ENCODE results near the gene BACH2.

Gene BACH2

GRCh38 chr6:90025523-90026061, 271.1 kb downstream of the BACH2 start:
- DNase-seq = no peak

- DNase-seq = no peak
Measured at GRCh38 chr6:90024633-90025032, 272.0 kb downstream of the BACH2 start.

DNA sequence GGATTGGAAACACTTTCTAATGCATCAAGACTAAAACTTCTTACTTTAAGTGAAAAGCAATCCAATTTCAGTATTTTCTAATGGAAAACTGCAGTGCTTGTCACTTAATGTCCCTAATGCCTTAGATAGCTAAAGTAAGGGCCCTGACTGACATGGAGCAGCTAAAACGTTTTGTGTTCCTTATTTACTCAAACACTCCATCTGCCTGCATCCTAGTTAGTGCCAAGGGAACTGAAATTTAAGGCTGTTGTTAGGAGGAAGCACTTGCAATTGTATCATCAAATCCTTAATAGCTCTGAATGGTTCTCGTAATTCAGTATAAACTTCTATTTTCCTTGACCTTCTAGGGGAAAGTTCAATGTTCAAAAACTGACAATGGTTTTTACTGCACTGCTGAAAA, 274.9 kb downstream of the BACH2 start:
- DNase-seq = no peak

- DNase-seq = no peak
Measured at GRCh38 chr6:90020746-90021145, 275.9 kb downstream of the BACH2 start.

GRCh38 chr6:90019216-90019615, 277.4 kb downstream of the BACH2 start:
- DNase-seq = no peak

GRCh38 chr6:90015883-90016282, 280.8 kb downstream of the BACH2 start:
- no peak for DNase-seq

DNA sequence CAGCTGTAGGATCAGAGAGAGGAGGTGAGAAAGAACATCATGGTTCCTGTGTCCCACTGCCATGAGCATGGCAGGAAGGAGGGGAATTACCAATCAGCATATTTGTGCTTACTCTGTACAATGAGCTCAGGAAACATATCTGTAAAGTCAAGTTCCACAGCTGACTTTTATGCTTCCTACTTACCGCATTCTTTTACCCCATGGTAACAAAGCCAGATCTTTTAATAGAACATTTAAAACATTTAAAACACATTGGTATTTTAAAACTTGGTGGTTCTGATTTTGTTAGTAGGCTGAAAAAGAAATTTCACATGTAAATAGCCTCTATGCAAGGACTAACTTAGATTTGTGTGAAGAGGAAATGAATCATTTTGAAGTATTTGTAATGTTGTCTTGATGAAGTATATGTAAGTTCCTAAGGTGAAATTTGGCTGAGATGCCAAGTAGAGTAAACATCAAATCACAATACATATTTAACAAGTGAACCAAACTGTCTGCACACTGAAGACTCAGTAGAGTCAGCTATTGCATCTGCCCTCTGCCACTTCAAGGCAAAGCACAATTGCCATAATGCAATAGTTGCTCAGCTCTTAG, 287.6 kb downstream of the BACH2 start:
- no peak for DNase-seq

DNA sequence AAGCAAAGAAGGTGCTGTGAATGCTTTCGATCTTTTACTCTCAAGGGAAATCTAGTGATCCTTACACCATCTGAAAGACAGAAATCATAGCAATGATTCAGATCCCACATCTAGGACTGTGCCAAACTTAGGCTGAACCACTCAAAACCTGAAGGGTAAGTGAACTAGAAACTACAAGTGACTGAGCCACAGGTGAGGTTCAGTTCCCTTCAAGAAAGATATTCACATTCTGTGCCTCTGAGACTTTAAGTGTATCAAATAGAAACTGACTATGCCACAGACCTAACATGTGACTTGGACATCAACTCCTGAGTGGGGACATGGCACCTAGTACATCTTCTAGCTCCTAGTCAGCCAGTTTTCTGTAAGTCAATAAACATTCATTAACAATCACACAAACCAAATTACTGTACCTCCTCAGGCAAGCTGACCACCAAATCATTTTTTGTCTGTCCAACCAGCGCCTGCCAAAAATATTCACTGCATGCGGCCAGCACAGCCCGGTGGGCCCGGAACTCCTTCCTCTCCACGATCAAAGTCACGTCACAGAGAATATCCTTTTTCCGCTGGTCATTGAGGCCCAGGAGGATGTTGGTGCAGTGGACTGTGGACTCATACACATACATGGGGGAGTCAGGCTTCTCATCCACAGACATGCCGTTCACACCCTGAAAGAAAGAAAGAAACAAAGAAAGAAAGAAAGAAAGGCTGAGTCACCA, 288.3 kb downstream of the BACH2 start:
- no peak for DNase-seq

- DNase-seq = no peak
Measured at GRCh38 chr6:90005048-90005827, 291.4 kb downstream of the BACH2 start.

GRCh38 chr6:90004511-90004910, 292.1 kb downstream of the BACH2 start:
- no peak for DNase-seq

DNA sequence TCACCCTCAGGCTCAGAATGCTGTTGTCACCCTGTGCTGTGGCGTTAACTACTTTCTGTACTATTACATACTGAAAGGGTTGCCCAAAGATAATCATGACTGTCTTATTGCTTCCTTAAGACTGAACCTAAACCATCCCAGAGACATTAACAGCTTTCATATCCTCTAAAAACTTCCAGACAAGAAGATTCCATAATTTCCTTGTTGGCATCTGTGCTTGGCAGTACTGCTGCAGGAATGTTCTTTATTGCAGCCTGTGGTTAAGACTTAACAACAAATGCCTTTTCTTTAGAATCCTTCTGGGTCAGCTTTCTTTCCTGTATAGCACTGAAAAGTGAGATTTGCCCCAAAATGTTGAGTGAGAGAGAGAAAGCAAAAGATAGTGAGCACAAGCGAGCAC, 292.7 kb downstream of the BACH2 start:
- no peak for DNase-seq

- DNase-seq = no peak
Measured at GRCh38 chr6:90003069-90003795, 293.4 kb downstream of the BACH2 start.

DNA sequence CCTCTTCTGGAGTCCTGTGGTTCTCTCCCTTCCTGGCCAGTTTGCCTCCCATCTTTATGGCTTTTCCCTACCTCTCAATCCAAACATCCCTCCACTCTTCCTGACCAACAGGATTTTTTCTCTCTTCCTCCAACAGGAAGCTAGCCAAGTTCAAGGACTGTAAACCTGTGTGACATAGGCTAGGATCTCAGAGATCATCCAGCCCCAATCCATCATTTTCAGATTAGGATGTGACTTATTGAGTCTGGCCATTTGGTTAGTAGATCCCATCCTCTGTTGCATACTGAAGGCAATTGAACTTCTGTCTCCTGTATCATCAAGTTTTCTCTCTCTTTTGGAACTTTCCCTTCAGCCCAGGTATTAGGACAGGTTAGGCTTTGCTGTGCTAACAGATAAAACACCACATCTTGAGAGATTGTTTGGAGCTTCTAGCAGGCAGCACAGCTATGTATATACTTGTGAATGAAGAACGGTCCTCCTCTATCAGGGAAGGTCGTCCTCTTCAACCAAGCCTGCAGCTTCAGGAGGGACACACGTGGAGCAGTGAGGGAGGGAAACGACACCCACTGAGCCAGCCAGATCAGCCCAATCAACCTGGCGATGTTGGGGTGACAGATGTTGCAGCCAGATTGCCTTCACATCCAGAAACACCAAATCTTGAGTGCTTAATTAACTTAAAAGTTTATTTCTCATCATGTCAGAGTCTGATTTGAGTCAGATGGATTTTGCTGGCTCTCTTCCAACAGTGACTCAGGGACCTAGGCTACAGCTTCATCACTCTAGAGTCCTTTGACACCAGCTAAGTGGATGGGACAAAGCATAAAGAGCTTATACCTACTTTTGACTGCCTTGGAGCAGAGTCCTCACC, 295.5 kb downstream of the BACH2 start:
- DNase-seq = no peak

- DNase-seq = no peak
Measured at GRCh38 chr6:89999945-90000825, 296.5 kb downstream of the BACH2 start.

DNA sequence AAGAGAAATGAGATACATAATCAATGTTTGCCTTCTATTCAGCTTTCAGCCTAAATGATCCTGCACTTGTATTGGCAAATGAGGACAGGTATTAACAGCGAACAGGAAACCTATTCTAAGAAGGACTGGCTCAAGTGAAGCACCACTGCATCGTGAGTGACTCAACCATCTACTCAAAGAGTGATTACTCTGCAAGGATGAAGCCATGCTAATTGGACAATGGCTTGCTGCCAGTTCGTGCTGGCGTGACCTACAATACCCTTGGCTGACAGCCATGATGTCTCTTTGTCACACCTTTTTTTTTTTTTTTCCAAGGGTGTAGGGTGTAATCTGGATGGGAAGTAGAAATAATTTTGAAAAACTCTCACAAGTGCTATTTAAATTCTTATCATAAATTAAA, 297.5 kb downstream of the BACH2 start:
- no peak for DNase-seq

DNA sequence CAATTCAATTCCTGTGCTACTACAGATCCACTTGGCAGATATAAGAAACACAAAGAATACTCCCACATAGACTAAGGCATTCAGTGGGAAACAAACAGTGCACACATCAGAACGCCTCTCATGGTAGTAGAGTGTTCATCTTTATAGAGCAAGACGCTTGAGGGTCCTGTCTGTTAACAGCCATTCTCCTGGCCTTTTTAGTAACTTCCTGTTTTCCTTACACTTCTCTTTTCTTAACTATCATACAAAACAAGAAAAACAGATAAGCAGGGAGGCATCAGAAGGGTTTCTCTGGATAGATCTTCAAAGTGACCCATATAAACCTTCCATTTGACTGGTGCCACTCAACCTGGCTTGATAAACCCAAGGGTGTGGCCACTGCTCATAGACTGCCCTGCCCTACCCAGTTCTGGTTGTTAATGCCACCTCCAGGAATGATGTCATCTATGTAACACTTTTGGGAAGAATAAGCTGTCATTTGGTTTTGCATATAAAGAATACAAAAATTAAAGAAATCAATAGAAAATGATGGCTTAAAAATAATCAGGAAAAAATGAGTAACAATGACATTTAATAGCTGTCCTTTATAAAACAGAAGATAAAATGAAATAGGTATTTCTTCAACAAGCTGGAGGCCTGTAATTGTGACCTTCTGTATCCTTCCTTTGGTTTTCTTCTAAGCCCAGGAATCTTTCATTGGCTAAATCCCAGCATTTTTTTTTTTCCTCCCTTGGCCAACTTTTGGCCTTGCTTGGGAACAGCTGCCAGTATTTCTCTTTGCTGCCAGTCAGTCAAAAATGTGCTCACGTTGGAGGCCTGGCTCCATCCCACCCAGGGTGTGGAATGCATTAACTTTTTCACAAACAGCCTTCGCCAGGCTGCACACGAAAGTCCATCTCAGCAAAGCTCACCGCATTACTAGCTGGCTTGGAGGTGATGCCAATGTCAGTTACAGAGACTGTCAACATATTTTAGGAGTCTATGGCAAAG, 298.9 kb downstream of the BACH2 start:
- no peak for DNase-seq

DNA sequence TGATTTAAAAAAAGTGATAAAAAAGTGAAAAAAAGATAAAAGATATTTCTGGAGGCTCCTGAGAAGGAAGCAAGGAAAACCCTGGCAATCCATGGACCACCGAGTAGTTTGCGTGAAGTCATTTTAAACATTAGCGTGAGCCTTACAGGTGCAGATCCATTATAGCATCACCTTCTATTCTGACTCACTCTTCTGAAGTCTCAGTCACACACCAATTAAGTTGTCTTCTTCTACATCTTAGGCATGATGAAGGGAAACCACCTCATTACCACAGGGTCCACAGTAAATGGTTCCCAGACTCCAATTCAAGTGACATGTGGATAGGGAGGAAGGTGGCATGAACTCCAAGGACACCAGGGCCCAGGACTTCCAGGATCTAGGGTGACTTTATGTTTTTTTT, 303.2 kb downstream of the BACH2 start:
- DNase-seq = no peak

- no peak for DNase-seq
Measured at GRCh38 chr6:89992818-89993217, 303.8 kb downstream of the BACH2 start.

- no peak for DNase-seq
Measured at GRCh38 chr6:89989742-89990141, 306.9 kb downstream of the BACH2 start.
